ENCODE results near the gene PHOSPHO2.

GRCh38 chr2:169718930-169719504 is 24.7 kb downstream of the PHOSPHO2 start:
- TF ChIP-seq POLR2A (IDR thresholded peaks at IDR 0.05) = no peak
- no peak for TF ChIP-seq CTCF (IDR thresholded peaks at IDR 0.05)

All from thyroid gland (tissue), 4 donors.